GM12878 (cell line): ENCODE measurements around the gene CCDC138. TPM values are rescaled to one million over a fixed set of nuclear protein-coding genes. Genes with fewer than 3 reads are reported as not detected.

Experiments
- ATAC-seq: fragments of 200-7000 bp; cut with Tn5 transposase; 3 replicates; pipeline ENCODE4 v1.9.1; 2020; ENCODE audit warnings: mild to moderate bottlenecking, moderate library complexity
- BruUV-seq: library from RNA; stranded (reverse); fragments of 400-500 nt; replicated peaks from 2 replicates; lab custom pipeline; 2021; lab: Mats Ljungman, UMichigan
- CTCF ChIA-PET: fragments of 300-600 bp; sonication (Branson Sonifier 250); formaldehyde crosslinking; extraction: SDS; loops from one replicate; lab custom pipeline; 2021; ENCODE audit warnings: inconsistent platforms; lab: Yijun Ruan, JAX
- POLR2A ChIA-PET: fragments of 350-600 bp; formaldehyde crosslinking; extraction: SDS; loops from one replicate; lab custom pipeline; 2021; ENCODE audit warnings: inconsistent platforms; lab: Charles Lee
- RAD21 ChIA-PET: fragments of 300-600 bp; sonication (Branson Sonifier 250); formaldehyde crosslinking; loops from one replicate; lab custom pipeline; 2023; ENCODE audit warnings: antibody characterized with exemption; ENCODE audit not compliant: unreplicated experiment; lab: Charles Lee
- SMC1A ChIA-PET: fragments of 300-600 bp; sonication (Branson Sonifier 250); formaldehyde crosslinking; loops from one replicate; lab custom pipeline; 2023; ENCODE audit not compliant: unreplicated experiment, uncharacterized antibody; lab: Charles Lee
- DNase-seq: peaks from one replicate; pipeline ENCODE4 v3.0.0-alpha.2; 2011; ENCODE audit warnings: low read depth, low spot score
- FAIRE-seq: peaks from 3 replicates; lab custom pipeline; 2011; peaks lifted over from hg19 to GRCh38; lab: Jason Lieb, UNC
- H2AFZ ChIP-seq: 2 replicates; pipeline ENCODE4 v1.6.0; 2011; ENCODE audit warnings: low read depth, low read length, control low read depth; ENCODE audit not compliant: control insufficient read depth
- H3K27ac ChIP-seq: 2 replicates; pipeline ENCODE4 v1.5.1; 2011; ENCODE audit warnings: control low read depth; ENCODE audit not compliant: control insufficient read depth, insufficient read depth
- H3K27me3 ChIP-seq, 2 experiments: replicated peaks in 1 of 2; 2 replicates each; pipeline versions ENCODE4 v1.6.0 to v1.6.1; 2011; ENCODE audit warnings: low read length in 1 of 2; ENCODE audit not compliant: control insufficient read depth in 2 of 2, insufficient read depth in 2 of 2
- H3K36me3 ChIP-seq, 2 experiments: 2 replicates each; pipeline ENCODE4 v1.5.1; 2011; ENCODE audit warnings: low read length in 1 of 2; ENCODE audit not compliant: control insufficient read depth in 2 of 2, insufficient read depth in 2 of 2
- H3K4me1 ChIP-seq: 2 replicates; pipeline ENCODE4 v1.6.1; 2011; ENCODE audit warnings: mild to moderate bottlenecking, low read length, moderate library complexity, mixed read lengths; ENCODE audit not compliant: control insufficient read depth, insufficient read depth
- H3K4me2 ChIP-seq: 2 replicates; pipeline ENCODE4 v1.6.0; 2011; ENCODE audit warnings: control low read depth; ENCODE audit not compliant: control insufficient read depth, insufficient read depth
- H3K4me3 ChIP-seq: fragments of 200-600 bp; sonication (generic); 2 replicates; pipeline ENCODE4 v1.5.1; 2016
- H3K79me2 ChIP-seq: 2 replicates; pipeline ENCODE4 v1.6.0; 2011; ENCODE audit warnings: low read length; ENCODE audit not compliant: control insufficient read depth, insufficient read depth
- H3K9ac ChIP-seq: 2 replicates; pipeline ENCODE4 v1.8.0; 2011; ENCODE audit warnings: low read length, control low read depth, mixed read lengths; ENCODE audit not compliant: control insufficient read depth, insufficient read depth
- H3K9me3 ChIP-seq: replicated peaks from 3 replicates; pipeline ENCODE4 v1.5.1; 2011; ENCODE audit warnings: mild to moderate bottlenecking, low read length; ENCODE audit not compliant: control insufficient read depth, insufficient read depth
- H4K20me1 ChIP-seq: 2 replicates; pipeline ENCODE4 v1.6.0; 2011; ENCODE audit not compliant: control insufficient read depth, insufficient read depth
- CHD2 ChIP-seq: IDR thresholded peaks from 2 replicates; pipeline ENCODE4 v1.6.1; 2011; ENCODE audit warnings: low read depth, low read length, improper control_type of control experiment, borderline replicate concordance
- JUNB ChIP-seq: IDR thresholded peaks from 2 replicates; pipeline ENCODE4 v1.6.1; 2016; ENCODE audit warnings: antibody characterized with exemption, mild to moderate bottlenecking
- SKIL ChIP-seq: fragments of 450-650 bp; IDR thresholded peaks from 2 replicates; pipeline ENCODE4 v1.6.1; 2017; ENCODE audit warnings: mild to moderate bottlenecking, low read depth, inconsistent platforms; ENCODE audit not compliant: poor library complexity, severe bottlenecking
- WGBS: methylation state at CpG from one replicate; pipeline ENCODE4 v1.1.6; 2016; ENCODE audit warnings: low lambda C conversion rate; ENCODE audit not compliant: insufficient replicate concordance, insufficient coverage; ENCODE audit errors: missing lambda C conversion rate; 5-methylcytosine and 5-hydroxymethylcytosine counted together
- in situ Hi-C: fragments of 300-500 bp; cut with MboI; formaldehyde crosslinking; loops from 9 replicates; pipeline ENCODE4 v1.14.3; 2018; ENCODE audit warnings: mixed read lengths
- intact Hi-C: fragments of 100-400 bp; cut with micrococcal nuclease; formaldehyde crosslinking; loops from one replicate; pipeline ENCODE4 v1.14.2; 2022; ENCODE audit not compliant: unreplicated experiment
- polyA plus RNA-seq, 11 experiments: library from polyadenylated mRNA; depleted of rRNA in 4 of 11; unstranded in 6 of 11; stranded (reverse) in 5 of 11; fragments of >200 nt; fragmentation: Nextera tagmentation in 4 of 11; fragmentation: Illumina TruSeq in 1 of 11; extraction: Ambion mirVana in 4 of 11; extraction: Trizol in 1 of 11; gene quantifications; 1 replicate in 1 of 11; 2 replicates in 10 of 11; pipeline versions ENCODE4 v1.2.1 to v1.2.3, GENCODE V29; 2011 to 2016; ENCODE audit warnings: inconsistent platforms in 2 of 11, missing spikeins in 2 of 11, low read depth in 1 of 11
- total RNA-seq, 4 experiments: library from RNA; depleted of rRNA in 3 of 4; stranded (reverse); fragments of >200 nt in 3 of 4; fragmentation: Illumina TruSeq in 1 of 4; extraction: Trizol in 1 of 4; gene quantifications; 2 replicates each; pipeline versions ENCODE4 v1.2.1 to v1.2.3, GENCODE V29; 2013 to 2021
- TF ChIP-seq, protein P1 (sequence below): fragments of 450-650 bp; formaldehyde crosslinking; IDR thresholded peaks from 2 replicates; pipeline ENCODE4 v1.4.0; 2020; ENCODE audit warnings: mild to moderate bottlenecking, moderate library complexity

CCDC138 gene
- total and polyA plus RNA-seq, 10 of the 15 experiments (the other 5 are each of a cell fraction or from before 2014, with no cell fraction given) = 7.9 to 19.4 (median 13.0) TPM

DNA sequence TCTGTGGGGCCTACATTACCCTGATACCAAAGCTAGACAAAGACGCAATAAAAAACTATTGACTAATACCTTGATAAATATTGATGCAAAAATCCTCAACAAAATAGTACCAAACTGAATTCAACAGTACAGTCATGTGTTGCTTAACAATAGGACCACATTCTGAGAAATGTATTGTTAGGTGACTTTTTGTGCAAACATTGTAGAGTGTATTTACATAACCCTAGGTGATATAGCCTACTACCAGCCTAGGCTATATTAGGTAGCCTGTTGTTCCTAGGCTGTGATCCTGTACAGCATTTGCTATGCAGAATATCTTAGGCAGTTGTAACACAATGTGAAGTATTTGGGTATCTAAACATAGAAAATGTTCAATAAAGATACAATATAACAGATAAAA, 36.7 kb downstream of the CCDC138 start:
- ChIA-PET RAD21 (no interaction called here), SMC1A (no interaction called here), CTCF (interaction anchor here (0.6 to 1.5 kb wide), 2 partner anchors 43 to 585 kb away, joined by 3 to 4 read pairs; no protein-coding TSS in a partner anchor), POLR2A (no interaction called here)
- no peaks in the 10 kb centered on the region for H3K27me3 ChIP-seq
- intact Hi-C loops = no loop called here
- BruUV-seq = no TSS peak
- H3K79me2 ChIP-seq = no peaks in the 10 kb centered on the region
- peaks cover 0 to 3% of the 10 kb centered on the region in 2 experiments; a peak in 1 of 4 replicates for H3K36me3 ChIP-seq
- H3K9me3 ChIP-seq = peaks cover 7% of the 10 kb centered on the region; the same call in 2 of the 3 replicates
- in situ Hi-C loops = no loop called here
- H3K4me1 ChIP-seq = no peaks in the 10 kb centered on the region
- no peak overlapping the region for H3K9ac ChIP-seq
- 100% methylated on average over 1 of the region's 1 CpG for WGBS
- ATAC-seq (no peak), FAIRE-seq (no peak), DNase-seq (no peak)
- no peak overlapping the region for H3K4me2 ChIP-seq
- no peaks in the 10 kb centered on the region for H4K20me1 ChIP-seq
- H3K27ac ChIP-seq = no peak overlapping the region
- TF ChIP-seq, protein P1, sequence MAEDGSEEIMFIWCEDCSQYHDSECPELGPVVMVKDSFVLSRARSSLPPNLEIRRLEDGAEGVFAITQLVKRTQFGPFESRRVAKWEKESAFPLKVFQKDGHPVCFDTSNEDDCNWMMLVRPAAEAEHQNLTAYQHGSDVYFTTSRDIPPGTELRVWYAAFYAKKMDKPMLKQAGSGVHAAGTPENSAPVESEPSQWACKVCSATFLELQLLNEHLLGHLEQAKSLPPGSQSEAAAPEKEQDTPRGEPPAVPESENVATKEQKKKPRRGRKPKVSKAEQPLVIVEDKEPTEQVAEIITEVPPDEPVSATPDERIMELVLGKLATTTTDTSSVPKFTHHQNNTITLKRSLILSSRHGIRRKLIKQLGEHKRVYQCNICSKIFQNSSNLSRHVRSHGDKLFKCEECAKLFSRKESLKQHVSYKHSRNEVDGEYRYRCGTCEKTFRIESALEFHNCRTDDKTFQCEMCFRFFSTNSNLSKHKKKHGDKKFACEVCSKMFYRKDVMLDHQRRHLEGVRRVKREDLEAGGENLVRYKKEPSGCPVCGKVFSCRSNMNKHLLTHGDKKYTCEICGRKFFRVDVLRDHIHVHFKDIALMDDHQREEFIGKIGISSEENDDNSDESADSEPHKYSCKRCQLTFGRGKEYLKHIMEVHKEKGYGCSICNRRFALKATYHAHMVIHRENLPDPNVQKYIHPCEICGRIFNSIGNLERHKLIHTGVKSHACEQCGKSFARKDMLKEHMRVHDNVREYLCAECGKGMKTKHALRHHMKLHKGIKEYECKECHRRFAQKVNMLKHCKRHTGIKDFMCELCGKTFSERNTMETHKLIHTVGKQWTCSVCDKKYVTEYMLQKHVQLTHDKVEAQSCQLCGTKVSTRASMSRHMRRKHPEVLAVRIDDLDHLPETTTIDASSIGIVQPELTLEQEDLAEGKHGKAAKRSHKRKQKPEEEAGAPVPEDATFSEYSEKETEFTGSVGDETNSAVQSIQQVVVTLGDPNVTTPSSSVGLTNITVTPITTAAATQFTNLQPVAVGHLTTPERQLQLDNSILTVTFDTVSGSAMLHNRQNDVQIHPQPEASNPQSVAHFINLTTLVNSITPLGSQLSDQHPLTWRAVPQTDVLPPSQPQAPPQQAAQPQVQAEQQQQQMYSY (CRISPR knock-in tag) = no peak
- no peak for TF ChIP-seq JUNB
- no peak for TF ChIP-seq SKIL
- no peak for TF ChIP-seq CHD2
- H3K4me3 ChIP-seq = no peak overlapping the region
- H2AFZ ChIP-seq = no peak overlapping the region
